Activated CD8-positive, alpha-beta memory T cell treated with anti-CD3 and anti-CD28 coated beads, Interleukin-2, amount 50 U/mL, for 4 hours (primary cell): ENCODE measurements around the gene COX15.
"Not testable (repeated sequence)": the region's sequence is repeated elsewhere in the genome, so short reads cannot be mapped to it uniquely, and the experiment has no call there.

ENCODE experiments used
- DNase-seq: peaks from one replicate; pipeline ENCODE4 v3.0.0-alpha.2; 2020

Gene COX15

GRCh38 chr10:99732033-99732842 lies at the start of gene COX15, which contains the start of gene CUTC:
COX15 (minus strand) TSS chr10:99732127; CDS start chr10:99732049, 78 bp downstream.
CUTC (plus strand) TSS chr10:99732234; CDS start chr10:99732349, 115 bp downstream.
- peak; percentile 95 for DNase-seq

- no peak for DNase-seq
Measured at GRCh38 chr10:99779335-99779734, 47.4 kb upstream of the COX15 start.

- DNase-seq = no peak
Measured at GRCh38 chr10:99777918-99778714, 46.2 kb upstream of the COX15 start.

- no peak for DNase-seq
Measured at GRCh38 chr10:99775850-99776249, 43.9 kb upstream of the COX15 start.

GRCh38 chr10:99770408-99771045 lies 38.6 kb upstream of the COX15 start:
- no peak for DNase-seq

- DNase-seq = no peak
Measured at GRCh38 chr10:99769706-99770105, 37.8 kb upstream of the COX15 start.

- no peak for DNase-seq
Measured at GRCh38 chr10:99768556-99768955, 36.6 kb upstream of the COX15 start.

GRCh38 chr10:99767901-99768300 lies 36.0 kb upstream of the COX15 start:
- no peak for DNase-seq

GRCh38 chr10:99766302-99766681 lies 34.4 kb upstream of the COX15 start:
- DNase-seq = no peak

- no peak for DNase-seq
Measured at GRCh38 chr10:99765672-99766301, 33.9 kb upstream of the COX15 start.

GRCh38 chr10:99761365-99761764 lies 29.4 kb upstream of the COX15 start:
- no peak for DNase-seq

- DNase-seq = no peak
Measured at GRCh38 chr10:99760321-99760720, 28.4 kb upstream of the COX15 start.

- DNase-seq = no peak
Measured at GRCh38 chr10:99758211-99758891, 26.4 kb upstream of the COX15 start.

GRCh38 chr10:99756159-99756558 lies 24.2 kb upstream of the COX15 start:
- DNase-seq = no peak

- DNase-seq = no peak
Measured at GRCh38 chr10:99754670-99755069, 22.7 kb upstream of the COX15 start.

GRCh38 chr10:99750641-99751040 lies 18.7 kb upstream of the COX15 start:
- no peak for DNase-seq

- no peak for DNase-seq
Measured at GRCh38 chr10:99748823-99749451, 17.0 kb upstream of the COX15 start.

GRCh38 chr10:99746166-99746565 lies 14.2 kb upstream of the COX15 start:
- DNase-seq = not testable (repeated sequence)

- DNase-seq = no peak
Measured at GRCh38 chr10:99743841-99744240, 11.9 kb upstream of the COX15 start.

- no peak for DNase-seq
Measured at GRCh38 chr10:99742701-99743100, 10.8 kb upstream of the COX15 start.

GRCh38 chr10:99742254-99742653 lies 10.3 kb upstream of the COX15 start:
- no peak for DNase-seq
